T-helper 9 cell (primary cell): ENCODE data around the gene SEMA4C.

Experiments used
- DNase-seq: peaks from one replicate; pipeline ENCODE4 v3.0.0-alpha.2; 2020

Gene SEMA4C

DNA sequence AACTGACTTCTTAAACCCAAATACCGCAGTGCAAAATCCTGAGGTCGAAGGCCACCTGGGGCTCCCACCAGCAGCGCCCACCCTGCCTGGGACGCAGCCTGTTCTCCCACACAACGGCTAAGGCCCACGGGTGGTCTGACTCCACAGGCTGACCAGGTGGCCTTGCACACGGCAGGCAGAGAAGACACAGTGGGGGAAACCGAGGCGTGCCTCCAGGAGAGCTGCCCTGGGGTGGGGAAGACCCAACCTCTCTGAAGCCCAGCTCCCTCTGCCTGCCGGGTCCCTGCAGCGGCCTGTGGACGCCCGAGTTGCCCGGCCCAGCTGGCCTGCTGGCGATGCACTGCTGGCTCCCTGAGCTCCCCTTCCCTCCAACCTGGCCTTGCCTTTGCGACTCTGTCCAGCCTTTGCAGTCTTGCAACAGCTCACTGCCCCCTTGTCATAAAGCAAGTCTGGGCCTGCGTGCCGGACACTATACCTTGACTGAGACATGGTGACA is 9.7 kb upstream of the SEMA4C start:
- no peak for DNase-seq

DNA sequence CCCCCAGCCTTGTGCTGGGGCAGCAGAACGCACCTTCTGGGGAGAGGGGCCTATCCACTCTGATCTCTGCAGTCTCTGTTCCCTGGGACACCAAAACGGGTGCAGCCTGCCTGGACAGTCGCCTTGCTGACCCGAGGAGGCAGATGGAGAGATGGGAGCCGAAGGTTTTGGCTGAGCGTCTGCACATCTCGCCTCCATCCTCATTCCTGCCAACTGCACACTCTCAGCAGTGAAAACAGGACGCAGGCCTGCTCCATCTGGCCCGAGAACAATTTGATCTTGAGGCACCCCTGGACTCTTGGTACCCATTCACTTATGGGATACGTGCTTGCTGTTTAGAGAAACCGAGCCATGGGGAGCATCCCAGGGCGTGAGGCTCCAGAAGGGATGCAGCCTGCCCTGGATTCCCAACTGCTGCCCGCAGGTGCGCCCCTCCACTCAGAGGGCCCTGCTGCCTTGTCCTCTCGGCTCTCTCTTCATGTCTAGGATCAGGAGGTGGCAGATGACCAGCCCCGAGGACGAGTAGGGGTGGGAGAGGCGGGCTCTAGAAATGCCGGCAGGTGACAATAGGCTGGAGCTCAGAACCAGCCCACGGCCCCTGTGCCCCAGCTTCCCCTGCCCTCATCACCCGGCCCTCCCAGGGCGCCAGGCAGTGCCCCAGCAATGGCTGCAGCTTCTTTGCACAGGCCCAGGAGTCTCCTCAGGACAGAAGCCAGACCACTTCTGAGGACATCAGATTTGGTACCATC is 9.1 kb upstream of the SEMA4C start:
- DNase-seq = no peak

DNA sequence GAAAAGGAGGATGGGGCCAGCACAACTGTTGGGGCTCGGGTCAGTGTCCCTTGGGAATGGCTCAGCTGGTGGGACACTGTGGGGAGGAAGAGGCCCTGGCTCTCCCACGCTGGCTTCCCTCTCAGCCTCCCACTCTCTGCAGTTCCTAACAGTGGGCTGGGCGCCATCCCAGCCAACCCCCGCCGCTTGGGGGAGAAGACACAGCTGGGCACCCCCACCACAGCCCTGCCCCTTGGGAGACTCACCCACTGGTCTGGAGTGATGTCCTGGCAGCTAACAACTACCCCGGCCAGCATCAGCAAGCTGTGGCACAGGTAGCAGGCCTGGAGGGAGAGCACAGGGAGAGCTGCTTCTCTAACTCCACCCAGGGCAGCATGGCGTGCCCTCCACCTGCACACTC is 8.3 kb upstream of the SEMA4C start:
- DNase-seq = no peak

DNA sequence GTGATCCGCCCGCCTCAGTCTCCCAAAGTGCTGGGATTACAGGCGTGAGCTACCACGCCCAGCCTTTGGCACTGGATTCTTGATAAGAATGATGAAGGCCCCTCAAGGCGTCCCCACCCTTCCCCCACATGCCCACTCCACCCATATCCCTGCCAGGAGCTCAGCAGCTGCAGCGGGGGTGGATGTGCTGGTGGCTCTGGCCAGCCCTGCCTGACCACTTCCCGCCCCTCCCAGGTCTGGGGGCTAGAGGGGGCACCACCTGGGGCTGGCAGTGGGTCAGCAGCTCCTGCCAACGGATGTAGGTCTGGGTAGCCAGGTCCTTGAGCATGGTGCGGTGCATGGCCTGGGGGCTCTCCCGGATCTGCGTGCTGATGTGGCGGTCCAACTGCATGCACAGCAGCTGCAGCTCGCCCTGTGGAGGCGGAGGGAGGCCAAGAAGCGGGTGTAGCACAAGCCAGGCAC is 7.8 kb upstream of the SEMA4C start:
- no peak for DNase-seq

DNA sequence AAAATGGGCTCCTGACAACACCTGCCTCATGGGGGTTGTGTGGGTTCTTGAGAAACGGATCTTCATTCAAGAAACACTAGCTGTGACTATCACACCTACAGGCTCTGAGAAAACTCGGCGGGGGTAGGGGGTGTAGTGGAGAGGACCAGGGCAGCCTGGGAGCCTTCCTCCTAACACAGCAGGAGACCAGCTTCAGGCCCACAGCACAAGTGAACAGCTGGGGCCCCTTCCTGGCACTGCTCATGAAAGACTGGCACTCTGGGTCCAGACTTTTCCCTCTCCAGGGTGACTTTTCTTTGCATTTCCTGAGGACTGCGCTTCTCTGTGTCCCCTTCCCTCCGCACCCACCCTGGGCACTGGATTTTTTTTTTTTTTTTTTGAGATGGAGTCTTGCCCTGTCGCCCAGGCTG is 7.2 kb upstream of the SEMA4C start:
- DNase-seq = no peak

DNA sequence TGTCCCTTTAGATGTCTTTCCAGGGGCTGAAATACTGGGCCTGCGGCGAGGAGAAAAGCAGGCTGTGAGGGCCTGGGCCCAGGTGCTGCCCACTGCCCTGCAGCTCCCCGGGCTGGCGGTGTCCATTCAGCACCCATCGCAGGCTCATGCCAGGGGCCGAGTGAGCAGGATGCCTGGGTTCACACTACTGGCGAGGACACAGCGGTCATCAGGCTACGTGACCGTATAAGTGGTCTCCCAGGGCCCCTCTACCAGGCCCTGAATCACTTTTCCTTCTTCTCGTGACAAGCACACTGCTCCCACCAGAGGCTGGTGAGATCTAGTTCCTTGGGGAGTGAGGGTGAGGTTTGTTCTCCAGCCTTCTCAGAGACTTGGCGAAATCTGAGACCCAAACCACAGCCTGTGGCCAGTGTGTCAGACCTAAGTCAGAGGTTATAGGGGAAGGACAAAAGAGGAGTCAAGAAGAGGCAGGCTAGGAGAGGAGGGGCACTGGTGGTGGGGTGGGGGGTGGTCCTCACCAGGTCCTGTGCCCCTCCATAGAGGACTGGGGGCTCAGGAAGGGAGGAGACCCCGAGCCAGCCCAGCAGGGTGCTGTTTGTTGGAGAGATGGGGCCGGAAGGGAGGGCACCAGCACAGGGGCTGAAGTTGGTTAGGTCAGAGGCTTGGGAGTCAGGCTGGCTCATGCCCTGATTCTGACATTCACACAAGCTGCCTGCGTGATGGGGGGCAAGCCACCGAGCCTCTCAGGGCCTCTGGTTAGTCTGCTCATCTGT is 6.6 kb upstream of the SEMA4C start:
- no peak for DNase-seq

DNA sequence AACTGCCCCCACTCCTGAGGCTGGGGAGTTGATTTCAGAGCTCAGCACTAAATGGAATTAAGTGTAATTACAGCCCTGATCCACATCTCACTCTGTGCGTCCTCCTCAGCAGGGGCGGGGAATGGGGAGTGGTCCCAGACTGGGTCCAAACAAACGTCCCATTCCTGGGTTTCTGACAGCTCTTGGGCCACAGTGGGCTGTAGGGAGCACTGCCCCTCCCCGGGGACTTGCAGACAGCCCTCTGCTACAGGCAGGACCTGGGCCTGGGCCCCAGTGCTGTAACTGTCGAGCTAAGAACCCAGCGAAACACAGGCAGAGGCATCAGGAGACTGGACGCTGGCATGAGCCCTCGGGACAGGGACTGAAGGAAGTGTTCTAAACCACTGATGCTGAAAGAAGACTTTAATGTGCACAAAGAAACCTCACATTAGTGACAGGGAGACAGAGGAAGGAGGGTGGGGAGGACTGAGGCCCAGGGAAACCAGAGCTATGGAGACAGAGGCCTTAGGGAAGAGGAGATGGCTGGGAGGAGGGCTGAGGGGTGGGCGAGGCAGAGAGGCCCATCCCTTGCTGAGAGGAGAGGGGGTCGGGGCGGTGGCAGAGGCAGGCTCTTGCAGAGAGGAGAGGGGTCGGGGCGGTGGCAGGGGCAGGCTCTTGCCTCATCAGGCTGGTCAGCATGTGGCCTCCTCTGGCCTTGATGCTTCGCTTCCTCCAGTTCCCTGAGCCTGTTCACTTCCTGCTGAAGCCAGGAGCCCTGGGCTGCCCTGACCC is 5.8 kb upstream of the SEMA4C start:
- no peak for DNase-seq

DNA sequence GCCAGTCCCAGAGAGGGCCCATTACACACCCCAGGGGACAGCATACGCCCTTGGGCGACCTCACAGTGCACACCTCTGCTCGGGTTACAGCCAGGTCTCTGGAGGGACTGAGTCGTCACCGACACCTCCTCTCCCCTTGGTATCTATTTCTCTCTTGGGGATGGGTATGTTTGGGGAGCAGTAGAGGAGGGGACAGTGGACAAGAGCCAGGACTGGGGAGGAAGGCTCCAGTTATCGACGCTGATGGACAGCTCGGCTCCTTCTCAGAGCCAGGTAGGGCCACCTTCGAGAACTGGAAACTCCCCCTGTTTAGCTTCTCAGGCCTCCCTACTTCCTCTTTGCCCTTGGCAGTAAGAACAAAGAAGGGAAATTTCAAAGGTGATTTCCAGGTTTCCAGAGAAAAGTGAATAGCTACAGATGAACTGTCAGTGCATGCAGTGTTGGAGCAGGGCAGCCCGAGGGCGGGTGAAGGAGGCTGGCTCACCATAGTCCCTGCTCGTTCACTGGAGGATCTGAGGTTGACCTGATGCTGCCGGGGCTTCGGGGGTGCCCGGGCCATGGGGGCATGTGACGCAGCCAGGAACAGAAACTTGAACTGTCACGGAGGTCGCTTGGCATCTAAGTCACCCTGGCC is 4.4 kb upstream of the SEMA4C start:
- no peak for DNase-seq

DNA sequence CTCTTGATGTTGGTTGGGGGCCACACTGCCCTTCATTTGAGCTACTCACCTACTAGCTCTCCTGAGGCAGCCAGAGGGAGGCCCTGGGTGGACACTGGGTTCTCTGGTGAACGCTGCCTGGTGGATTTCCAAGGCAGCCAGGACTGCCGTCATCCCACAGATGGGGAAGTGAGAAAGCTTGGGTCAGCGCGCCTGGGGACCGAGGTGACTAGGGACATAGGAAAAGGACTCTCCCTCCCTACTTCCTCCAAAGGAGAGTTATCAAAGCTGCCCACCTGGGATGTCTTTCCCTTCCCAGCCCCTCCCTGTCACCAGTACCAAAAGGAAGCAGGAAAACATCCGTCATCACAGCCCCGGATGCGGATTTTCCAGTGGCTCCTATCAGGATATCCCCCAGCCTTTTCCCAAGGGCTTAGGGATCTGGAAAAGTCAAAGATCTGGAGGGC is 3.8 kb upstream of the SEMA4C start:
- no peak for DNase-seq

DNA sequence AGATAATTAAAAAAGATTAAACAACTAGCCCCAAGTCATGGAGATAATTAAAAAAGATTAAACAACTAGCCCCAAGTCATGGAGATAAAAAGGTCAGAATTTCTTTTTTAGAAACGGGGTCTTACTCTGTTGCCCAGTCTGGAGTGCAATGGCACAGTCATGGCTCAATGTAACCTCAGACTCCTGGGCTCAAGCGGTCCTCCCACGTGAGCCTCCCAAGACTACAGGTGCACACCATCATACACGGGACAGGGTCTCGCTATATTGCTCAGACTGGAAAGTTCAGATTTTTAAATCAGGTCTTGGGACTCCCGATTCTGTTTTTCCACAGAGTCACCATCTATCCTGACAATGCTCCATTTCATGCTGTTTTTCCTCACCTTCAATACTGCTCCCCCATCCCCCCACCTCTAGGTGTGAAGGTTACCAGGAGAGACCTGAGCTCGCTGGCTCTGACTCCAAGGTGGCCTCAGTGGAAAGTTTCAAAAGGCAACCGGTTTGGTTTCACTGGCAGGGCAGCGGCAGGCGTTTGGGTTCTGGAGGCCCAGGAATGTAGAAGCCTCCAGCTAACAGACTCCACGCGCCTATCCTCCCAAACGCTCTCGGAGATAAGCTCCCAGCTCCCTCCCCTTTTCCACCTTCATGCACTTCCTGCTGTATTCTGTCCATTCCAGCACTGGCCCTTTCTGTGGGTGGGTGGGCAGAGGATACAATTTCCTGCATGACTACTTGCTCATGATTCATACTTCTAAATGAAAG is 2.9 kb upstream of the SEMA4C start:
- DNase-seq = no peak

DNA sequence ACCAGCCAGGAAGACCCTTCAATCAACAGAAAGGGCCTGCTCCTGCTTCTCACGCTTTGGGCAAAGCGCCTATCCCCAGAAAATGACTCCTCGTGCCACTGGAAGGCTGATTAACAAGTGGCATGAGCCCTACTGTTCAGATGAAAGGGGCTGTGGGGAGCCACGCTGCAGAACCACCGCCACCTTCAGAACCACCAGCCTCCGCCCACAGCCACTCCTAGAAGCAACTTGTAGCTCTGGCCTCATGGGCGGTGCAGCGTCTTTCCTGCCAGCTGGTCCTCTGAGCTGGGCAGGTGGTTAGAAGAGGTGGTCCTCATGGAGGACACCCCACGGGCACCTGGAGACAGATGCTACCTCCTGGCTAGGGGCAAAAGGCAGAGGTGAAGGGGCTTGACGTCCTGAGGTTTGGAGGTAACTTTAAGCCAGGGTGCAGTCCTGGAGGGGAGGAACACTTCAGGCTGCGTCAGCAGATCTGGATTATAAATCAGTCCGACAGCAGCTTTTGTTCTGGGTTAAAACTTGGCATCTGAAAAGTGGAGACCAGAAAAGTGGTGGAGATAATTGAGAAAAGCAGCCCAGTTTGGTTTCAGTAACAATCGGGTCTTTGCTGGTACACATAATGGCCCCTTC is 861 bp upstream of the SEMA4C start:
- DNase-seq = peak; percentile 58

DNA sequence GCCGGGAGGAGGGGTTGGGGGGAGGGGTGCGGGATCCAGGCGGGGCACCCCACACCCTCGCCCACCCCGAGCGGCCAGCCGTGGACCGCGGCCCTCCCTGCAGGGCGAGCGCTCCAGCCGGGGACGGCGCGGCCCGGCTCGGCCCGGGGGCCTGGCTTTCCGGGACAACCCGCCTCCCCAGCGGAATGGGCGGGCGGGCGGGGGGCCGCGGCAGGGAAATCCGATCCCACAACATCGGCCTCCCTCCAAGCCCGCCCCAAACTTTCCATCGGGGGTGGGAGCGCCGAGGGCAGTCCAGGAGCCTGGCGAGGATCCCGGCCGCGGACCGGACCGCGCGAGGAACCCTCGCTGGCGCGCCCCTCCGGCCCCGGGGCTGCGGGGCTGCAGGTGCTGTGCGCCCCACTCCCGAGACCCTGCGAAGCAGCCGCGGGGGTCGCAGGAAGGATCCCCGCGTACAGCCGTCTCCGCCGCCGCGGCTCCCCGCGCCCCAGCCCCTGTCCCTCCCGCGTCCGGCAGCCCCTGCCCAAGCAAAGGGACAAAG is 529 bp downstream of the SEMA4C start:
- no peak for DNase-seq

GRCh38 chr2:96868555-96869280 is 1.2 kb downstream of the SEMA4C start:
- DNase-seq = peak; percentile 48

DNA sequence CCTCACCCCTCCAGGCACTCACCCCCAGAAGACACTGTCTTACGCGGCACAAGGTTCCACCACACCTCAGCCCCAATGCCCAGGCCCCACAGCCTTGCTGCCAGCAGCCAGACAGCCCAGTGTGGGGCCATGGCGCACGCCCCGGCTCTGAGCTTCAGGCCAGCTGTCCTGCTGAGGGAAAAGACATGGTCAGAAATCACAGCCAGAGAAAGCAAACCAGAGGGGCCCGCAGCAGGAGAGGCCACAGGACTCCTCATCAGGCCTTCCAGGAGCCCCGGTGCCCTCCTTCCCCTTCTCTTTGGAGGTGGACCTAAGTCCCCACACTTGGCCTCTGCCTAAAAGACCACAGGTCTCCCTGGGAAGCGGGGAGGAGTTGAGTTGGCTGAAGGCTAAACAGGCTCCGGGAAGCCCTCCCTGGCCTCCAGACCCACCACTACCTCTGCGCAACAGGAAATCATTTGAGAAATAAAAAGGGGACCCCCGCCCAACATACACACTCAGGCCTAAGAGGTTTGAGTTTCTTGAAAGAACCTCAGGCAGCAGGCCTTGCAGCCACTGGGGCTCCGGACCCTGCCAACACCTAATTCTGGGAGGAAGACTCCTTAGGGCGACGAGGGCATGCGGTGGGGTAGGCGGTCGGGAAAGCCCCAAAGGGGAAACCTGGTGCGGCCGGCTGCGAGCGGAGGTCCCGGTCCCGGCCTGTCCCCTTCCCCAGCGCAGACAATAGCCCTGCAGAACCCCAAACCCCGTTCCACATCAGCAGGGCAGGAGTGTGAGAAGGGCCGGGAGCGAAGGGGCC is 1.9 kb downstream of the SEMA4C start:
- peak; percentile 28 for DNase-seq

- no peak for DNase-seq
Measured at GRCh38 chr2:96866986-96867755, 2.7 kb downstream of the SEMA4C start.

DNA sequence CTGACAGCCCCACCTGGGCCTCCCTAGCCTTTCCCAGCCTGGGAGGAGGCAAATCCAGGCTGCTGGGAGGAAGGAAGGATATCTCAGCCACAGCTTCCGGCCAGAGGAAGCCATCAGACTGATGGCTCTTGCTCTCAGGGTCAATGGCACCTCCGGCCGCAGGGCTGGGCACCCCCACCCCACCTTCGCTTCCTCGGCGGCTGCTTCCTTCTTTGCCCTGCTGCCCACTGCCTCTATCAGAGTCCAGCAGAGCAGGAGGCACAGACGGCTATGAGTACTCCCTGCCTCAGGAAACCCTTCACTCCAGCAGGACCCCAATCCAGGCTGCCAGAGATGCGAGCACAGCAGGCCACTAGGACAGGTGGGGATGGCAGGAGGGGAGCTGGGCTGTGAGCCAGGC is 3.3 kb downstream of the SEMA4C start:
- DNase-seq = no peak

GRCh38 chr2:96866149-96866548 is 3.7 kb downstream of the SEMA4C start:
- DNase-seq = no peak

- DNase-seq = no peak
Measured at GRCh38 chr2:96865654-96866053, 4.2 kb downstream of the SEMA4C start.
